Vagina (tissue), 2 donors: ENCODE data around the gene EPHB1.

Experiments used
- CTCF ChIP-seq, 3 experiments: fragments of 450-650 bp in 2 of 3; fragments of 200-600 bp in 1 of 3; sonication (generic) in 1 of 3; IDR thresholded peaks; one replicate each; pipeline ENCODE4 v1.5.1; 2017 to 2019; ENCODE audit warnings: antibody characterized with exemption in 3 of 3, mild to moderate bottlenecking in 2 of 3, moderate library complexity in 2 of 3
- POLR2A ChIP-seq, 2 donors: fragments of 450-650 bp; IDR thresholded peaks; one replicate each; pipeline ENCODE4 v1.6.1; 2017; ENCODE audit warnings: antibody characterized with exemption in 2 of 2, mild to moderate bottlenecking in 2 of 2, moderate library complexity in 2 of 2
- POLR2AphosphoS5 ChIP-seq, 2 donors: sonication (generic); formaldehyde crosslinking; IDR thresholded peaks; one replicate each; pipeline ENCODE4 v1.9.0; 2017; ENCODE audit warnings: antibody characterized with exemption in 2 of 2, mild to moderate bottlenecking in 2 of 2, low read depth in 1 of 2; ENCODE audit not compliant: insufficient read depth in 1 of 2

DNA sequence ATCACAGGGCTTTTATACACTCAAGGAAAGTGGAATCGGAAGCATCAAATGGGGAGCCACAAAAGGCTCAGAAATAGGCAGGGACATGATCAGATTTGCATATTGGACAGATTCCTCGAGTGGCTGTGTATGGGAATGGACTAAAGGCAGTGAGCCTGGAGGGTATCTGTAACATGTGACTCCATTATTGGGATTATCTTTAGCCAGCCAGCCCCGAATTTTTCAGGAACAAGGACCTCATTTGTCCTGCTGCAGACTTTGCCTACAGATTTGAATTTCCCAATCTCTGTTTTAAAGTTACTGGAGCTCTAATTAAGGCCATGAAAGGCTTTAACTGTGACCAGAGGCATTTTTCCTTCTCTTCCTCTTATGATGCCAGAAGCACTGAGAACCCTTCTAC lies 26.9 kb upstream of the EPHB1 start:
- TF ChIP-seq CTCF (IDR thresholded peaks at IDR 0.05): no peak
- TF ChIP-seq POLR2AphosphoS5 (IDR thresholded peaks at IDR 0.05; ENCODE audit: insufficient read depth in 1 of 2, low read depth in 1 of 2): no peak
- no peak for TF ChIP-seq POLR2A (IDR thresholded peaks at IDR 0.05)
